Astrocyte of the spinal cord (primary cell): ENCODE measurements around the gene WNK4.

Experiments
- DNase-seq: peaks from one replicate; pipeline ENCODE4 v3.0.0; 2011; ENCODE audit warnings: low read depth, low spot score
- H3K4me3 ChIP-seq: 2 replicates; pipeline ENCODE4 v1.5.1; 2011; ENCODE audit warnings: low read depth, mild to moderate bottlenecking, low read length, moderate library complexity
- CTCF ChIP-seq: IDR thresholded peaks from 2 replicates; pipeline ENCODE4 v1.5.1; 2012; ENCODE audit warnings: low read depth, mild to moderate bottlenecking, low read length, inconsistent platforms
- in situ Hi-C: cut with HindIII; loops from 2 replicates; pipeline ENCODE4 v1.10.0; 2017; ENCODE audit warnings: low sequenced_read_pairs

WNK4 gene

GRCh38 chr17:42748202-42748907 is 32.1 kb upstream of the WNK4 start:
- no peak overlapping the region for H3K4me3 ChIP-seq
- TF ChIP-seq CTCF: no peak
- in situ Hi-C loops: no loop called here
- no peak for DNase-seq

GRCh38 chr17:42748908-42749798 is 31.3 kb upstream of the WNK4 start:
- no peak overlapping the region for H3K4me3 ChIP-seq
- in situ Hi-C loops: no loop called here
- no peak for DNase-seq
- no peak for TF ChIP-seq CTCF

- in situ Hi-C loops: no loop called here
- no peak overlapping the region for H3K4me3 ChIP-seq
- no peak for DNase-seq
- TF ChIP-seq CTCF: no peak
These were observed 29.6 kb upstream of the WNK4 start for GRCh38 chr17:42750739-42751344.

- H3K4me3 ChIP-seq: no peak overlapping the region
- TF ChIP-seq CTCF: no peak
- in situ Hi-C loops: no loop called here
- DNase-seq: no peak
These were observed 28.8 kb upstream of the WNK4 start for GRCh38 chr17:42751628-42752027.

DNA sequence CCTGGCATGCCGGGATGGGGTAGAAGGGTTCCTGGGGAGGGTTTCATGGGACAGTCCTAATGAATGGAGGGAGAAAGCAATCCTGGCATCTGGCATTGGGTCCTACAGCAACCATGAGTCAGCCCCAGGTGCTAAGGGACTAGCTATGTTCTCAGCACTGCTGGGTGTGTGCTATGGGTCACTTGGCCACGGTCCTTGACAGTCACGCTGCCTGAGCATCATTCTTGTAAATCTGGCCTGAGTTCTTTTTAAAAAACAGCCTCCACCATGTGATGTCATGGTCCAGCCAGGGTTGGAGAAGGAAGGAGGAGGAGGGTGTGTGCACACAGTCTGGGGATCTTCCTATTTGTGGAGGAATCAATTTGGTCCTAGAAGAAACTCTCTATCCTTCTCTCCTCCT is 25.6 kb upstream of the WNK4 start:
- no peak for DNase-seq
- H3K4me3 ChIP-seq: no peak overlapping the region
- in situ Hi-C loops: no loop called here

More for the DNA sequence above, 25.6 kb upstream of the WNK4 start:
- TF ChIP-seq CTCF: no peak
